SK-N-SH treated with all-trans-retinoic acid at 6 μM for 48 hours (cell line): ENCODE data around the gene GET4.

ENCODE experiments used
- ATAC-seq: fragments of 200-7000 bp; cut with Tn5 transposase; 3 replicates; pipeline ENCODE4 v1.9.1; 2020; ENCODE audit warnings: mild to moderate bottlenecking, moderate library complexity
- ARNTL ChIP-seq: fragments of 450-650 bp; formaldehyde crosslinking; IDR thresholded peaks from 2 replicates; pipeline ENCODE4 v1.5.0; 2020; ENCODE audit warnings: low read depth, mild to moderate bottlenecking, moderate library complexity, borderline replicate concordance
- BACH2 ChIP-seq: fragments of 250-450 bp; sonication (Bioruptor Pico); IDR thresholded peaks from 2 replicates; pipeline ENCODE4 v1.9.0; 2021; ENCODE audit warnings: mild to moderate bottlenecking, borderline replicate concordance
- CSDC2 ChIP-seq: fragments of 250-450 bp; sonication (Bioruptor Pico); IDR thresholded peaks from 2 replicates; pipeline ENCODE4 v1.5.0; 2020; ENCODE audit warnings: mild to moderate bottlenecking, moderate library complexity
- CSRNP3 ChIP-seq: fragments of 250-450 bp; sonication (Bioruptor Pico); IDR thresholded peaks from 2 replicates; pipeline ENCODE4 v1.5.1; 2021; ENCODE audit warnings: mild to moderate bottlenecking, moderate library complexity
- ESRRG ChIP-seq: fragments of 250-450 bp; sonication (Bioruptor Pico); IDR thresholded peaks from 2 replicates; pipeline ENCODE4 v1.6.1; 2021; ENCODE audit warnings: mild to moderate bottlenecking
- ISL1 ChIP-seq: fragments of 250-450 bp; sonication (Bioruptor Pico); IDR thresholded peaks from 2 replicates; pipeline ENCODE4 v2.1.2; 2022; ENCODE audit warnings: mild to moderate bottlenecking, moderate library complexity
- OSR1 ChIP-seq: fragments of 250-450 bp; sonication (Bioruptor Pico); IDR thresholded peaks from 2 replicates; pipeline ENCODE4 v1.8.0; 2022; ENCODE audit warnings: moderate library complexity, mild to moderate bottlenecking, inconsistent platforms
- PATZ1 ChIP-seq: fragments of 250-450 bp; sonication (Bioruptor Pico); IDR thresholded peaks from 2 replicates; pipeline ENCODE4 v1.8.0; 2020; ENCODE audit warnings: mild to moderate bottlenecking, moderate library complexity, borderline replicate concordance
- POU6F1 ChIP-seq: fragments of 250-450 bp; sonication (Bioruptor Pico); IDR thresholded peaks from 2 replicates; pipeline ENCODE4 v1.8.0; 2021; ENCODE audit warnings: low read depth, mild to moderate bottlenecking, moderate library complexity, borderline replicate concordance
- PPARA ChIP-seq: fragments of 250-450 bp; sonication (Bioruptor Pico); IDR thresholded peaks from 2 replicates; pipeline ENCODE4 v1.5.0; 2020; ENCODE audit warnings: mild to moderate bottlenecking, borderline replicate concordance
- SNAI2 ChIP-seq: fragments of 250-450 bp; sonication (Bioruptor Pico); IDR thresholded peaks from 2 replicates; pipeline ENCODE4 v1.5.0; 2020; ENCODE audit warnings: mild to moderate bottlenecking, moderate library complexity
- TCF4 ChIP-seq: fragments of 250-450 bp; sonication (Bioruptor Pico); IDR thresholded peaks from 2 replicates; pipeline ENCODE4 v1.8.0; 2021; ENCODE audit warnings: mild to moderate bottlenecking, moderate library complexity, borderline replicate concordance
- TOX ChIP-seq: fragments of 250-450 bp; sonication (Bioruptor Pico); IDR thresholded peaks from 2 replicates; pipeline ENCODE4 v1.8.0; 2021; ENCODE audit warnings: mild to moderate bottlenecking, moderate library complexity, borderline replicate concordance
- ZC3H10 ChIP-seq: fragments of 250-450 bp; sonication (Bioruptor Pico); IDR thresholded peaks from 2 replicates; pipeline ENCODE4 v1.5.1; 2021; ENCODE audit warnings: mild to moderate bottlenecking, moderate library complexity
- ZFP3 ChIP-seq: fragments of 250-450 bp; sonication (Bioruptor Pico); IDR thresholded peaks from 2 replicates; pipeline ENCODE4 v1.5.0; 2020; ENCODE audit warnings: mild to moderate bottlenecking, moderate library complexity
- ZFP30 ChIP-seq: fragments of 450-650 bp; formaldehyde crosslinking; IDR thresholded peaks from 2 replicates; pipeline ENCODE4 v1.5.0; 2022; ENCODE audit warnings: mild to moderate bottlenecking, moderate library complexity
- ZNF565 ChIP-seq: fragments of 450-650 bp; formaldehyde crosslinking; conservative IDR thresholded peaks from 2 replicates; pipeline ENCODE4 v1.5.0; 2020; ENCODE audit warnings: low read depth, mild to moderate bottlenecking, moderate library complexity
- ZNF70 ChIP-seq: fragments of 450-650 bp; formaldehyde crosslinking; IDR thresholded peaks from 2 replicates; pipeline ENCODE4 v1.5.0; 2020; ENCODE audit warnings: mild to moderate bottlenecking, moderate library complexity
- ZNF8 ChIP-seq: fragments of 450-650 bp; formaldehyde crosslinking; IDR thresholded peaks from 2 replicates; pipeline ENCODE4 v1.5.0; 2020; ENCODE audit warnings: mild to moderate bottlenecking, moderate library complexity
- TF ChIP-seq, protein P1 (sequence below): fragments of 250-450 bp; sonication (Bioruptor Pico); IDR thresholded peaks from 2 replicates; pipeline ENCODE4 v1.5.1; 2020; ENCODE audit warnings: low read depth, mild to moderate bottlenecking, moderate library complexity
- TF ChIP-seq, protein P2 (sequence below): fragments of 250-450 bp; sonication (Bioruptor Pico); IDR thresholded peaks from 2 replicates; pipeline ENCODE4 v1.5.0; 2020; ENCODE audit warnings: mild to moderate bottlenecking, moderate library complexity

The GET4 gene

GRCh38 chr7:897771-898376, 21.5 kb downstream of the GET4 start:
- no peak for ATAC-seq
- TF ChIP-seq TOX = no peak
- TF ChIP-seq ZC3H10 (CRISPR knock-in tag) = no peak
- no peak for TF ChIP-seq TCF4
- TF ChIP-seq, all 23 proteins: peak for 0

DNA sequence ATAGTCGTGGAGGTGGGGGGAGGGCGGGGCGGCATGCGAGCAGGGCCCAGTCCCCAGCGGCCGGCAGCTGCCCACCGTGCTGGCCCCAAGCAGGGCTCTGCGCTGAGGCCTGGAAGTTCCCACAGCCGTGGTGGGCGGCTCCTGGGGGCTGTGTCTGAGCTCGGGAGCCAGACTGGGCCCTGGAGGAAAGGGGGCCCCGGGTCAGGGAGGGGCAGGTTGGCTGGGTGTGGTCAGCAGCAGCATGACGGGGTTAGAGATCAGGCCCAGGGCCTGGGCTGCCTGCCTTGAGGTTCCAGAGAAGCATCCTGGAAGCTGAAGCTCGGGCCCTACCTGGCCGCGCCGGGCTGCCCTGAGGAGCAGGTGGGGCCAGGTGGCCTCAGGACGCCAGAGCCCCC, 22.1 kb downstream of the GET4 start:
- no peak for ATAC-seq
- TF ChIP-seq ZFP3 (CRISPR knock-in tag) (no peak), SNAI2 (CRISPR knock-in tag) (no peak), BACH2 (CRISPR knock-in tag) (no peak), ZFP30 (no peak), ZC3H10 (CRISPR knock-in tag) (no peak), OSR1 (CRISPR knock-in tag) (no peak), PPARA (no peak), ZNF565 (CRISPR knock-in tag) (no peak), ZNF70 (CRISPR knock-in tag) (no peak), CSRNP3 (CRISPR knock-in tag) (no peak)
- TF ChIP-seq, protein P1, sequence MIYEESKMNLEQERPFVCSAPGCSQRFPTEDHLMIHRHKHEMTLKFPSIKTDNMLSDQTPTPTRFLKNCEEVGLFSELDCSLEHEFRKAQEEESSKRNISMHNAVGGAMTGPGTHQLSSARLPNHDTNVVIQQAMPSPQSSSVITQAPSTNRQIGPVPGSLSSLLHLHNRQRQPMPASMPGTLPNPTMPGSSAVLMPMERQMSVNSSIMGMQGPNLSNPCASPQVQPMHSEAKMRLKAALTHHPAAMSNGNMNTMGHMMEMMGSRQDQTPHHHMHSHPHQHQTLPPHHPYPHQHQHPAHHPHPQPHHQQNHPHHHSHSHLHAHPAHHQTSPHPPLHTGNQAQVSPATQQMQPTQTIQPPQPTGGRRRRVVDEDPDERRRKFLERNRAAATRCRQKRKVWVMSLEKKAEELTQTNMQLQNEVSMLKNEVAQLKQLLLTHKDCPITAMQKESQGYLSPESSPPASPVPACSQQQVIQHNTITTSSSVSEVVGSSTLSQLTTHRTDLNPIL (CRISPR knock-in tag) = no peak
- TF ChIP-seq, protein P2, sequence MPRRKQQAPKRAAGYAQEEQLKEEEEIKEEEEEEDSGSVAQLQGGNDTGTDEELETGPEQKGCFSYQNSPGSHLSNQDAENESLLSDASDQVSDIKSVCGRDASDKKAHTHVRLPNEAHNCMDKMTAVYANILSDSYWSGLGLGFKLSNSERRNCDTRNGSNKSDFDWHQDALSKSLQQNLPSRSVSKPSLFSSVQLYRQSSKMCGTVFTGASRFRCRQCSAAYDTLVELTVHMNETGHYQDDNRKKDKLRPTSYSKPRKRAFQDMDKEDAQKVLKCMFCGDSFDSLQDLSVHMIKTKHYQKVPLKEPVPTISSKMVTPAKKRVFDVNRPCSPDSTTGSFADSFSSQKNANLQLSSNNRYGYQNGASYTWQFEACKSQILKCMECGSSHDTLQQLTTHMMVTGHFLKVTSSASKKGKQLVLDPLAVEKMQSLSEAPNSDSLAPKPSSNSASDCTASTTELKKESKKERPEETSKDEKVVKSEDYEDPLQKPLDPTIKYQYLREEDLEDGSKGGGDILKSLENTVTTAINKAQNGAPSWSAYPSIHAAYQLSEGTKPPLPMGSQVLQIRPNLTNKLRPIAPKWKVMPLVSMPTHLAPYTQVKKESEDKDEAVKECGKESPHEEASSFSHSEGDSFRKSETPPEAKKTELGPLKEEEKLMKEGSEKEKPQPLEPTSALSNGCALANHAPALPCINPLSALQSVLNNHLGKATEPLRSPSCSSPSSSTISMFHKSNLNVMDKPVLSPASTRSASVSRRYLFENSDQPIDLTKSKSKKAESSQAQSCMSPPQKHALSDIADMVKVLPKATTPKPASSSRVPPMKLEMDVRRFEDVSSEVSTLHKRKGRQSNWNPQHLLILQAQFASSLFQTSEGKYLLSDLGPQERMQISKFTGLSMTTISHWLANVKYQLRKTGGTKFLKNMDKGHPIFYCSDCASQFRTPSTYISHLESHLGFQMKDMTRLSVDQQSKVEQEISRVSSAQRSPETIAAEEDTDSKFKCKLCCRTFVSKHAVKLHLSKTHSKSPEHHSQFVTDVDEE = no peak

DNA sequence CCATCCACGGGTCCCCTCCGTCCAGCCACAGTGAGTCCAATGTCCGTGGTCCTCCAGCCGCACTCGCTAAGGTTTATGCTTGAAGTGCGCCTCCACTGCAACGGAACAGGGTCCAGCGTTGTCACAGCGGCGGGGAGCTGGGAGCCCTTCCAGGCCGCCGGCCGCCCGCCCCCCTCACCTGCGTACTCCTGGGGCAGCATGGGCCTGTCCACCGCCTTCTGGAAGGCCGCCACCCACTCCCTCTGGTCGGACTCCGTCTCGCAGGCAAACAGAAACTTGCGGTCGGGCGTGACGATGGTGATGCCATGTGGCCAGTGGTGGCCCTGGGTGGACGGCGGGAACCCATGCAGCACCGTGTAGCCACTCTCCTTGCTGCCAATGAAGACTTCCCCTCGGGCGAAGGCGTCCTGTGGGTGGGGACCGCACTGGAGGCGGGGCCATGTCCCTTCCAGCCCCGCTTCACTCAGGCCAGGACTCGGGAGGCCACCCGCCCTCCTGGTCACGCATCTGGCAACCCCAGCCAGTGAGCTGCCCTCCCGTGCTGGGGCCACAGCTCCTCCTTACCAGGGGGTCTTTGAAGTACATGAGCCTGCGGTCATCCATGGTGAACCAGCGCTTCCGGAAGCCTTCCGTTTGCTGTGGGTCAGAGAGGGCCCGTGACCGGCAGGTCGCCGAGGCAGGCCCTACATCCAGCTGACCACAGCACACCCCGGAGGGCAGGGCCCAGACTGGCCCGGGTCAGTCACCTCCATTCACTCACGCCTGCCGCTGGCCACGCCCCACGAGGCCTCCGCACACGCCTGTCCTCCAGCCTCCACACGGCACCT, 22.7 kb downstream of the GET4 start:
- TF ChIP-seq ZFP30 (no peak), CSDC2 (CRISPR knock-in tag) (no peak), ESRRG (no peak), ISL1 (no peak), TOX (no peak), BACH2 (CRISPR knock-in tag) (no peak), ZNF565 (CRISPR knock-in tag) (no peak), ZNF8 (CRISPR knock-in tag) (no peak)
- ATAC-seq = no peak

GRCh38 chr7:899806-900205, 23.5 kb downstream of the GET4 start:
- ATAC-seq = no peak
- TF ChIP-seq ESRRG (no peak), OSR1 (CRISPR knock-in tag) (no peak), PATZ1 (CRISPR knock-in tag) (no peak), TOX (no peak), ISL1 (no peak), ARNTL (CRISPR knock-in tag) (no peak), ZNF8 (CRISPR knock-in tag) (no peak), POU6F1 (CRISPR knock-in tag) (no peak)
- TF ChIP-seq, protein P1 (CRISPR knock-in tag) = no peak
